ENCODE data around the gene UBE2N.

Gene UBE2N

DNA sequence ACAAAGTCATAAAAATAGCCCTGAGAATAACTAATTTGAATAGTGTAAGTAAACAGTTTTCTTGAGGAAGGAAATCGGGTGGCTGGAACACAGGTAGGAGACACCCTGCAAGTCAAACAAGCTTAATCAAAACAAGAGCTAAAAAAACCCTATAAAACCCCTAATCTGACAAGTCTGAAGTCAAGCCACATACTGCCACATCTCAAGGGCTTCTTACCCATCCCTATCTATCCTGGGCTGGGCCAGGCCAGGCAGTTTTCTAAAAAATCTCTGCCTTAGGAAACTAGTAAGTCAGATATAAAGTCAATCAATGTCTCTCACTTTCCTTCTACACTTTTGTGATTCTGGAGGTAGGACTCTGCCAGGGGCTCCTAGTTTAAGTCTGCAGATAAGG is 15.3 kb downstream of the UBE2N start:
- TF ChIP-seq, protein P1, sequence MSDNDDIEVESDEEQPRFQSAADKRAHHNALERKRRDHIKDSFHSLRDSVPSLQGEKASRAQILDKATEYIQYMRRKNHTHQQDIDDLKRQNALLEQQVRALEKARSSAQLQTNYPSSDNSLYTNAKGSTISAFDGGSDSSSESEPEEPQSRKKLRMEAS (IDR thresholded peaks at IDR 0.05) = no peak
- TF ChIP-seq EP300 (IDR thresholded peaks at IDR 0.05; ENCODE audit: borderline replicate concordance) (no peak), TAF1 (IDR thresholded peaks at IDR 0.05; ENCODE audit: low read depth) (no peak), ZBTB7A (IDR thresholded peaks at IDR 0.05; ENCODE audit: low read depth) (no peak), CREB1 (IDR thresholded peaks at IDR 0.05; ENCODE audit: low read depth) (no peak), TCF12 (IDR thresholded peaks at IDR 0.05; ENCODE audit: low read depth) (no peak), NFIC (IDR thresholded peaks at IDR 0.05) (no peak), FOXM1 (IDR thresholded peaks at IDR 0.05; ENCODE audit: borderline replicate concordance, low read depth) (no peak)
- TF ChIP-seq, protein P2, sequence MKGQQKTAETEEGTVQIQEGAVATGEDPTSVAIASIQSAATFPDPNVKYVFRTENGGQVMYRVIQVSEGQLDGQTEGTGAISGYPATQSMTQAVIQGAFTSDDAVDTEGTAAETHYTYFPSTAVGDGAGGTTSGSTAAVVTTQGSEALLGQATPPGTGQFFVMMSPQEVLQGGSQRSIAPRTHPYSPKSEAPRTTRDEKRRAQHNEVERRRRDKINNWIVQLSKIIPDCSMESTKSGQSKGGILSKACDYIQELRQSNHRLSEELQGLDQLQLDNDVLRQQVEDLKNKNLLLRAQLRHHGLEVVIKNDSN (IDR thresholded peaks at IDR 0.05) = no peak

DNA sequence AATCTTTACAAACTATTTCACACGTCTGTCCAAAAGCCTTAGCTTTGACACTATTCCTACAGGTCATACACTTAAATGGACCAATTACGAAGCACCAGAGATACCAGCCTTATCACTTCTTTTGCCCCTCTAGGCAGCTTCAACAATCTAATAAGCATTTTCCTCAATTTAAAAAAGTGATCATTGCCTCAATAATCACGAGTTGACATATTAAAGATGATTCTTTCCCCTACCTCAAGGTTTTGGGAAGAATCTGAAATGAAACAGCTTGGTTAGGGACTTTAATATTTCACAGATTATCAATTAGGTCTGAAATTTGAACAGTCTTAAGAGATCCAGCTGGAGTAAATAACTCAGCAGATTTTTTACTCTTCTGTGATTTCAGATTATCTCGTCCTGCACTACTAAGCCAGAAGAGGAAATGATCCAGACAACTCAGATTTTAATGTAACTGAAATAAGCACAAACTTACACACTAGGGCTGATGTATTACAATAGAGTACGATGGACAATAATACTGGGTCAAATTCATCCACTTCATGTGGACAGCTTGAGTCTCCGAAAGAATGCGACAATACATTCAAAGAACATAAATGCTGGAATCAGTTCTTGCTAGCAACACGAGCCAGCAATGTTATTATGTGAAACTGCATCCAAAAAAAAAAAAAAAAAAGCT is 15.9 kb downstream of the UBE2N start:
- no peak for TF ChIP-seq TAF1 (IDR thresholded peaks at IDR 0.05; ENCODE audit: low read depth)

DNA sequence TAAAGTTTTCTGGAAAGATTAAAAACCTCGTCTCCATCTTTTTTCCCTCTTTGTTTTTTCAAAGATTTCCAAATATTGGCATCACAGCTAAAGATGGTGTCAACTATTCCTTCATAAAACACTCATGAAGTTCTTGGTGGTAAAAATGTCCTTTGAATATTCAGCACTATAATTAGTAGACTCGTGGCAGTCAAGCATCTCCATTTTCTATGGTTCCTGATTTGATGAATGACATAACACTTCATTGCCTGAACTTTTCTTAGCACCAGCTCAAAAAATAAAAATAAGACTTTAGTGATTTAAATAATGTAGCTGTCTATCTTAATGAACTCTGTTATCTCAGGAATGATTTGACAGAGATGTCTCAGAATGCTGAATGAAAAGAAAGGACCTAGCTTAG is 19.7 kb downstream of the UBE2N start:
- TF ChIP-seq, protein P2 (IDR thresholded peaks at IDR 0.05) = no peak
- TF ChIP-seq, protein P1 (IDR thresholded peaks at IDR 0.05) = no peak
- TF ChIP-seq YY1 (IDR thresholded peaks at IDR 0.05; ENCODE audit: low read depth) (no peak), TAF1 (IDR thresholded peaks at IDR 0.05; ENCODE audit: low read depth) (no peak), ZBTB7A (IDR thresholded peaks at IDR 0.05; ENCODE audit: low read depth) (no peak), EP300 (IDR thresholded peaks at IDR 0.05; ENCODE audit: borderline replicate concordance) (no peak), CEBPB (IDR thresholded peaks at IDR 0.05) (no peak), TCF12 (IDR thresholded peaks at IDR 0.05; ENCODE audit: low read depth) (no peak), FOXM1 (IDR thresholded peaks at IDR 0.05; ENCODE audit: borderline replicate concordance, low read depth) (no peak), RAD21 (IDR thresholded peaks at IDR 0.05; ENCODE audit: low read depth) (no peak), TEAD4 (IDR thresholded peaks at IDR 0.05) (no peak), CREB1 (IDR thresholded peaks at IDR 0.05; ENCODE audit: low read depth) (no peak), NFIC (IDR thresholded peaks at IDR 0.05) (no peak), EGR1 (IDR thresholded peaks at IDR 0.05) (no peak)
- TF ChIP-seq, protein P3, sequence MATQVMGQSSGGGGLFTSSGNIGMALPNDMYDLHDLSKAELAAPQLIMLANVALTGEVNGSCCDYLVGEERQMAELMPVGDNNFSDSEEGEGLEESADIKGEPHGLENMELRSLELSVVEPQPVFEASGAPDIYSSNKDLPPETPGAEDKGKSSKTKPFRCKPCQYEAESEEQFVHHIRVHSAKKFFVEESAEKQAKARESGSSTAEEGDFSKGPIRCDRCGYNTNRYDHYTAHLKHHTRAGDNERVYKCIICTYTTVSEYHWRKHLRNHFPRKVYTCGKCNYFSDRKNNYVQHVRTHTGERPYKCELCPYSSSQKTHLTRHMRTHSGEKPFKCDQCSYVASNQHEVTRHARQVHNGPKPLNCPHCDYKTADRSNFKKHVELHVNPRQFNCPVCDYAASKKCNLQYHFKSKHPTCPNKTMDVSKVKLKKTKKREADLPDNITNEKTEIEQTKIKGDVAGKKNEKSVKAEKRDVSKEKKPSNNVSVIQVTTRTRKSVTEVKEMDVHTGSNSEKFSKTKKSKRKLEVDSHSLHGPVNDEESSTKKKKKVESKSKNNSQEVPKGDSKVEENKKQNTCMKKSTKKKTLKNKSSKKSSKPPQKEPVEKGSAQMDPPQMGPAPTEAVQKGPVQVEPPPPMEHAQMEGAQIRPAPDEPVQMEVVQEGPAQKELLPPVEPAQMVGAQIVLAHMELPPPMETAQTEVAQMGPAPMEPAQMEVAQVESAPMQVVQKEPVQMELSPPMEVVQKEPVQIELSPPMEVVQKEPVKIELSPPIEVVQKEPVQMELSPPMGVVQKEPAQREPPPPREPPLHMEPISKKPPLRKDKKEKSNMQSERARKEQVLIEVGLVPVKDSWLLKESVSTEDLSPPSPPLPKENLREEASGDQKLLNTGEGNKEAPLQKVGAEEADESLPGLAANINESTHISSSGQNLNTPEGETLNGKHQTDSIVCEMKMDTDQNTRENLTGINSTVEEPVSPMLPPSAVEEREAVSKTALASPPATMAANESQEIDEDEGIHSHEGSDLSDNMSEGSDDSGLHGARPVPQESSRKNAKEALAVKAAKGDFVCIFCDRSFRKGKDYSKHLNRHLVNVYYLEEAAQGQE (IDR thresholded peaks at IDR 0.05; ENCODE audit: low read depth) = no peak

DNA sequence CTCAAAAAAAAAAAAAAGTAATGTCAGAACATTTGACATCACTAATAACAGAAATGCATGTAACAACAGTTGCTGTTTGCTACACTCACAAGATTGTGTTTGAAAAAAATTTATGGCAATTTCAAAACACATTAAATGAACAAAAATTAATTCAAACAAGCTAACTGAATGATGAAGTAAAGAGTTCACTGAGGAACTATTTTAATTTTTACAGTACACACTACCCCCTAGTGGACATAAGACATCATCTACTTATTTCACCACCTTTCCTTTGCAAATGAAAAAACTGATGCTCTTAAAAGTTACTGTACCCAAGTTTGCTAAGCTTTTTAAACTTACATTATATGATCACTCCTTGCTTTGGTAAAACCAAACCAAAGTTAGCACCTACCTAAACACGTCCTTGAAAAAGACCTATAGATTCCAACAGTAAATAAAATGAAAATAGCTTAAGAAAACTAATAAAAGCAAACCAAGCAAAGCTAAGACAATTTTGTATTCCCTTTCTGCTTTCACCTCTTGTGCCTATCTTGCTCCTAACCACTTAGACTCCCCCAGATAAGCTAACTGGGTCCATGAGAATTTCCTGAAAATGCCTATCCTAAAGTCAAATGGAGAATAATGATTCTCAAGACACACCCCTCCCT is 22.2 kb downstream of the UBE2N start:
- TF ChIP-seq YY1 (IDR thresholded peaks at IDR 0.05; ENCODE audit: low read depth) (no peak), FOXM1 (IDR thresholded peaks at IDR 0.05; ENCODE audit: borderline replicate concordance, low read depth) (no peak), TAF1 (IDR thresholded peaks at IDR 0.05; ENCODE audit: low read depth) (no peak), TEAD4 (IDR thresholded peaks at IDR 0.05) (no peak), RAD21 (IDR thresholded peaks at IDR 0.05; ENCODE audit: low read depth) (peak; percentile 9; the same call in 1 of the 2 replicates)

DNA sequence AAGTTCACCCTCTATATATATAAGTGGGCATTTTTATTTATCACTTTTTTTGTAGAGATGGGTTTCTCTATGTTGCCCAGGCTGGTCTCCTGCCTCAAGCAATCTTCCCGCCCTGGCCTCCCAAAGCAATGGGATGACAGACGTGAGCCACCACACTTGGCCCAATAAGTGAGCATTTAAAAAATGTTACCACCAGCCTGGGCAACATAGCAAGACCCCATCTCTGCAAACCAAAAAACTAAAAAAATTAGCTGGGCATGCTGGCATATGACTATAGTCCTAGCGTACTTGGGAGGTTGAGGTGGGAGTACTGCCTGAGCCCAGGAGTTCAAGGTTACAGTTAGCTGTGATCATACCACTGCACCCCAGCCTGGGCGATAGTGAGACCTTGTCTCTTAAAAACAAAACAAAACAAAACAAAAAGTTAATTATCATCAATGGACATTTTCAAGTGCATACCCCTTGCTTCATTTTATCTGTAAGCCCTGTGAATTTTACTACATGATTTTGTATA is 23.7 kb downstream of the UBE2N start:
- TF ChIP-seq YY1 (IDR thresholded peaks at IDR 0.05; ENCODE audit: low read depth) (no peak), EP300 (IDR thresholded peaks at IDR 0.05; ENCODE audit: borderline replicate concordance) (no peak), RAD21 (IDR thresholded peaks at IDR 0.05; ENCODE audit: low read depth) (no peak), TAF1 (IDR thresholded peaks at IDR 0.05; ENCODE audit: low read depth) (no peak), TCF12 (IDR thresholded peaks at IDR 0.05; ENCODE audit: low read depth) (no peak), CEBPB (IDR thresholded peaks at IDR 0.05) (no peak), TEAD4 (IDR thresholded peaks at IDR 0.05) (no peak)
- TF ChIP-seq, protein P2 (IDR thresholded peaks at IDR 0.05) = no peak
- TF ChIP-seq, protein P3 (IDR thresholded peaks at IDR 0.05; ENCODE audit: low read depth) = no peak
